HepG2 (cell line): ENCODE data around the gene ABCD4. TPM values are rescaled to one million over a fixed set of nuclear protein-coding genes. Genes with fewer than 3 reads are reported as not detected.
A peak's percentile ranks its signal among the peaks of the same experiment; 100 is the strongest.

Source experiments
- CC2D1A ChIP-seq: sonication (generic); formaldehyde crosslinking; IDR thresholded peaks from 2 replicates; pipeline ENCODE4 v1.8.1; 2023; ENCODE audit warnings: mild to moderate bottlenecking, missing genetic modification reagents
- CHD4 ChIP-seq: fragments of 200-600 bp; sonication (generic); IDR thresholded peaks from 2 replicates; pipeline ENCODE4 v1.7.0; 2017; ENCODE audit warnings: mild to moderate bottlenecking, low read length, borderline replicate concordance
- FOXO4 ChIP-seq: sonication (generic); formaldehyde crosslinking; conservative IDR thresholded peaks from 2 replicates; pipeline ENCODE4 v1.8.1; 2023; ENCODE audit warnings: missing genetic modification reagents
- GFI1 ChIP-seq: sonication (generic); formaldehyde crosslinking; IDR thresholded peaks from 2 replicates; pipeline ENCODE4 v1.5.0; 2020; ENCODE audit warnings: missing genetic modification reagents, mild to moderate bottlenecking, borderline replicate concordance
- GLI4 ChIP-seq: sonication (generic); formaldehyde crosslinking; IDR thresholded peaks from 2 replicates; pipeline ENCODE4 v1.5.1; 2020; ENCODE audit warnings: missing genetic modification reagents, mild to moderate bottlenecking, moderate library complexity, borderline replicate concordance
- HNF4G ChIP-seq, 2 experiments: sonication (generic) in 1 of 2; formaldehyde crosslinking in 1 of 2; IDR thresholded peaks; 2 replicates each; pipeline versions ENCODE4 v1.4.0 to v1.6.1; 2011 to 2020; ENCODE audit warnings: borderline replicate concordance in 2 of 2, low read depth in 2 of 2, mild to moderate bottlenecking in 2 of 2, low read length in 1 of 2, missing genetic modification reagents in 1 of 2, moderate library complexity in 1 of 2
- IRF9 ChIP-seq: sonication (generic); formaldehyde crosslinking; IDR thresholded peaks from 2 replicates; pipeline ENCODE4 v1.8.0; 2022; ENCODE audit warnings: missing genetic modification reagents, mild to moderate bottlenecking, borderline replicate concordance
- ISL2 ChIP-seq: sonication (generic); formaldehyde crosslinking; IDR thresholded peaks from 2 replicates; pipeline ENCODE4 v1.5.0; 2020; ENCODE audit warnings: missing genetic modification reagents
- MED1 ChIP-seq: sonication (generic); formaldehyde crosslinking; IDR thresholded peaks from 2 replicates; pipeline ENCODE4 v1.4.0; 2020; ENCODE audit warnings: missing genetic modification reagents
- MEIS1 ChIP-seq: sonication (generic); formaldehyde crosslinking; IDR thresholded peaks from 2 replicates; pipeline ENCODE4 v1.9.0; 2021; ENCODE audit warnings: mild to moderate bottlenecking, missing genetic modification reagents, moderate library complexity, borderline replicate concordance
- MYNN ChIP-seq: sonication (generic); formaldehyde crosslinking; IDR thresholded peaks from 2 replicates; pipeline ENCODE4 v1.4.0; 2020; ENCODE audit warnings: mild to moderate bottlenecking, low read depth, missing genetic modification reagents
- NR1H2 ChIP-seq: sonication (generic); formaldehyde crosslinking; IDR thresholded peaks from 2 replicates; pipeline ENCODE4 v1.8.1; 2022; ENCODE audit warnings: low read depth, missing genetic modification reagents, borderline replicate concordance
- RAD21 ChIP-seq: fragments of 450-650 bp; formaldehyde crosslinking; IDR thresholded peaks from 2 replicates; pipeline ENCODE4 v1.5.0; 2020; ENCODE audit warnings: mild to moderate bottlenecking
- RBM39 ChIP-seq: fragments of 200-400 bp; formaldehyde crosslinking; IDR thresholded peaks from one replicate; pipeline ENCODE4 v1.6.1; 2018; ENCODE audit warnings: antibody characterized with exemption, mild to moderate bottlenecking, low read depth, low read length; ENCODE audit not compliant: poor library complexity, severe bottlenecking
- TRIM24 ChIP-seq: sonication (generic); formaldehyde crosslinking; IDR thresholded peaks from 2 replicates; pipeline ENCODE4 v1.8.0; 2022; ENCODE audit warnings: mild to moderate bottlenecking, missing genetic modification reagents
- ZBTB38 ChIP-seq: sonication (generic); formaldehyde crosslinking; IDR thresholded peaks from 2 replicates; pipeline ENCODE4 v1.5.1; 2020; ENCODE audit warnings: mild to moderate bottlenecking, missing genetic modification reagents
- ZMAT5 ChIP-seq: sonication (generic); formaldehyde crosslinking; IDR thresholded peaks from 2 replicates; pipeline ENCODE4 v1.5.0; 2020; ENCODE audit warnings: mild to moderate bottlenecking, low read depth, missing genetic modification reagents, borderline replicate concordance
- ZNF138 ChIP-seq: sonication (generic); formaldehyde crosslinking; IDR thresholded peaks from 2 replicates; pipeline ENCODE4 v1.5.0; 2020; ENCODE audit warnings: mild to moderate bottlenecking, low read depth, missing genetic modification reagents
- ZNF235 ChIP-seq: sonication (generic); formaldehyde crosslinking; IDR thresholded peaks from 2 replicates; pipeline ENCODE4 v1.8.1; 2023; ENCODE audit warnings: mild to moderate bottlenecking, missing genetic modification reagents, borderline replicate concordance
- ZNF354B ChIP-seq: sonication (generic); formaldehyde crosslinking; IDR thresholded peaks from 2 replicates; pipeline ENCODE4 v1.8.0; 2022; ENCODE audit warnings: mild to moderate bottlenecking, missing genetic modification reagents
- ZNF430 ChIP-seq: sonication (generic); formaldehyde crosslinking; IDR thresholded peaks from 2 replicates; pipeline ENCODE4 v1.9.0; 2021; ENCODE audit warnings: mild to moderate bottlenecking, missing genetic modification reagents
- ZNF496 ChIP-seq: sonication (generic); formaldehyde crosslinking; IDR thresholded peaks from 2 replicates; pipeline ENCODE4 v1.8.1; 2023; ENCODE audit warnings: mild to moderate bottlenecking, moderate library complexity, missing genetic modification reagents; ENCODE audit not compliant: insufficient replicate concordance
- ZNF547 ChIP-seq: sonication (generic); formaldehyde crosslinking; IDR thresholded peaks from 2 replicates; pipeline ENCODE4 v1.5.1; 2020; ENCODE audit warnings: mild to moderate bottlenecking, missing genetic modification reagents
- polyA plus RNA-seq, 8 experiments: library from polyadenylated mRNA; depleted of rRNA in 3 of 8; stranded (reverse) in 7 of 8; unstranded in 1 of 8; fragments of >200 nt; fragmentation: Illumina TruSeq in 4 of 8; extraction: Trizol in 4 of 8; gene quantifications; 2 replicates each; pipeline versions ENCODE4 v1.2.1 to v1.2.3, GENCODE V29; 2011 to 2016; ENCODE audit warnings: low read depth in 4 of 8, missing spikeins in 1 of 8, mixed read lengths in 1 of 8; ENCODE audit not compliant: insufficient read depth in 1 of 8
- total RNA-seq, 5 experiments: library from RNA; depleted of rRNA; stranded (reverse); fragments of >200 nt; fragmentation: Illumina TruSeq; extraction: Trizol; gene quantifications; 2 replicates each; pipeline ENCODE4 v1.2.3, GENCODE V29; 2016; ENCODE audit warnings: low read depth in 1 of 5

ABCD4 gene
- total and polyA plus RNA-seq, 2 of the 13 experiments (the other 11 are each of a cell fraction or from before 2014, with no cell fraction given) = 47.5 to 50.5 TPM

- TF ChIP-seq ZNF496 (CRISPR knock-in tag) = no peak
- TF ChIP-seq ISL2 = no peak
- TF ChIP-seq ZNF547 (CRISPR knock-in tag) = no peak
- no peak for TF ChIP-seq ZNF138
- TF ChIP-seq FOXO4 (CRISPR knock-in tag) = no peak
- TF ChIP-seq ZNF354B = no peak
- no peak for TF ChIP-seq NR1H2 (CRISPR knock-in tag)
- TF ChIP-seq IRF9 (CRISPR knock-in tag) = no peak
- no peak for TF ChIP-seq TRIM24 (CRISPR knock-in tag)
- no peak for TF ChIP-seq MEIS1 (CRISPR knock-in tag)
- no peak for TF ChIP-seq HNF4G (IDR thresholded peaks at IDR 0.05; ENCODE audit: borderline replicate concordance, low read depth, low read length)
- no peak for TF ChIP-seq HNF4G (CRISPR knock-in tag; IDR thresholded peaks at IDR 0.05; ENCODE audit: borderline replicate concordance, low read depth)
- TF ChIP-seq ZBTB38 (CRISPR knock-in tag) = no peak
- no peak for TF ChIP-seq MED1 (CRISPR knock-in tag)
- TF ChIP-seq RBM39 = no peak
- no peak for TF ChIP-seq CC2D1A
- TF ChIP-seq ZNF235 = no peak
- TF ChIP-seq CHD4 = peak; percentile 27; the same call in 1 of the 2 replicates
- TF ChIP-seq GFI1 (CRISPR knock-in tag) = 0 out of 2 replicates have a peak, but pooled peaks have one; percentile 28
- no peak for TF ChIP-seq ZMAT5
- TF ChIP-seq RAD21 = no peak
- TF ChIP-seq ZNF430 = no peak
- no peak for TF ChIP-seq GLI4 (CRISPR knock-in tag)
- no peak for TF ChIP-seq MYNN
Observed at GRCh38 chr14:74302152-74302628, 544 bp downstream of the ABCD4 start (continued).
